A673 (cell line): ENCODE results near the gene THRB.

Experiments used
- EZH2 ChIP-seq: fragments of 200-600 bp; sonication (generic); IDR thresholded peaks from 2 replicates; pipeline ENCODE4 v1.6.1; 2017; ENCODE audit warnings: borderline replicate concordance, low read depth, mild to moderate bottlenecking, mixed read lengths, antibody characterized with exemption, low read length; ENCODE audit not compliant: poor library complexity, severe bottlenecking
- TF ChIP-seq, protein P1 (sequence below): fragments of 300-800, 200-600 bp; sonication (generic); conservative IDR thresholded peaks from 2 replicates; pipeline ENCODE4 v1.5.1; 2017; ENCODE audit warnings: low read depth, mild to moderate bottlenecking, antibody characterized with exemption, low read length, moderate library complexity, mixed read lengths

DNA sequence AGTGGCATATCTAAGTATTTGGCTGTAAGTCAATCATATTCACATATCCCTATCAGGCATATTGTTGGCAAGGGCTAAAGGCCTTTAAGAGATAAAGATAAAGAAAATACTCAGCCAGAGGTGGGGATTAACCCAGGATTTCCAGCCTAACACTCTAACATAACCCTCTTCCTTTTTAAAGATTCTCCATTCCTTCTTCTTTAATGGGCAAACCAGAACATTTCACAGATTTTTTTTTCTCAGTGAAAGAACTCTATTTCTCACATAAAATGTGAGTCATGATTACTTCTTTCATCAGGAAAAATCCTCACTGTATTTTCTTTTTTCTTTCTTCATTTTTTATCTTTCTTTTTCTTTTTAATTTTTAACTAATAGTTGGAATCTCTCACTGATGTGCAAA lies 349.2 kb downstream of the THRB start:
- TF ChIP-seq, protein P1, sequence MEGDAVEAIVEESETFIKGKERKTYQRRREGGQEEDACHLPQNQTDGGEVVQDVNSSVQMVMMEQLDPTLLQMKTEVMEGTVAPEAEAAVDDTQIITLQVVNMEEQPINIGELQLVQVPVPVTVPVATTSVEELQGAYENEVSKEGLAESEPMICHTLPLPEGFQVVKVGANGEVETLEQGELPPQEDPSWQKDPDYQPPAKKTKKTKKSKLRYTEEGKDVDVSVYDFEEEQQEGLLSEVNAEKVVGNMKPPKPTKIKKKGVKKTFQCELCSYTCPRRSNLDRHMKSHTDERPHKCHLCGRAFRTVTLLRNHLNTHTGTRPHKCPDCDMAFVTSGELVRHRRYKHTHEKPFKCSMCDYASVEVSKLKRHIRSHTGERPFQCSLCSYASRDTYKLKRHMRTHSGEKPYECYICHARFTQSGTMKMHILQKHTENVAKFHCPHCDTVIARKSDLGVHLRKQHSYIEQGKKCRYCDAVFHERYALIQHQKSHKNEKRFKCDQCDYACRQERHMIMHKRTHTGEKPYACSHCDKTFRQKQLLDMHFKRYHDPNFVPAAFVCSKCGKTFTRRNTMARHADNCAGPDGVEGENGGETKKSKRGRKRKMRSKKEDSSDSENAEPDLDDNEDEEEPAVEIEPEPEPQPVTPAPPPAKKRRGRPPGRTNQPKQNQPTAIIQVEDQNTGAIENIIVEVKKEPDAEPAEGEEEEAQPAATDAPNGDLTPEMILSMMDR, result no peak
- no peak for TF ChIP-seq EZH2
